Endothelial cell of umbilical vein (primary cell): ENCODE measurements around the gene SLC9B1. TPM values are rescaled to one million over a fixed set of nuclear protein-coding genes. Genes with fewer than 3 reads are reported as not detected.

Source experiments
- BruUV-seq: library from RNA; stranded (reverse); fragments of 400-500 nt; replicated peaks from 2 replicates; lab custom pipeline; 2021; lab: Mats Ljungman, UMichigan
- CTCF ChIA-PET: fragments of 300-600, 350-600 bp; sonication (Branson Sonifier 250); formaldehyde crosslinking; loops from one replicate; lab custom pipeline; 2021; ENCODE audit warnings: antibody characterized with exemption, inconsistent platforms; lab: Charles Lee
- POLR2A ChIA-PET: fragments of 300-600, 350-600 bp; sonication (Branson Sonifier 250); formaldehyde crosslinking; loops from one replicate; lab custom pipeline; 2021; ENCODE audit warnings: antibody characterized with exemption, inconsistent platforms; lab: Charles Lee
- DNase-seq: peaks from one replicate; pipeline ENCODE4 v3.0.0-alpha.2; 2011; ENCODE audit warnings: low read depth, low spot score
- FAIRE-seq: peaks from 2 replicates; lab custom pipeline; 2011; peaks lifted over from hg19 to GRCh38; lab: Jason Lieb, UNC
- H2AFZ ChIP-seq: 2 replicates; pipeline ENCODE4 v1.6.0; 2012; ENCODE audit warnings: low read depth, low read length, control low read depth, inconsistent platforms
- H3K27ac ChIP-seq: 2 replicates; pipeline ENCODE4 v1.5.1; 2011; ENCODE audit warnings: low read depth, mild to moderate bottlenecking, control low read depth, low read length, moderate library complexity; ENCODE audit not compliant: insufficient read depth
- H3K27me3 ChIP-seq, 2 experiments: 2 replicates each; pipeline versions ENCODE4 v1.6.0 to v1.6.1; 2011; ENCODE audit warnings: low read length in 2 of 2, mixed read lengths in 1 of 2; ENCODE audit not compliant: control insufficient read depth in 2 of 2, insufficient read depth in 2 of 2
- H3K36me3 ChIP-seq, 2 experiments: 2 replicates in 1 of 2; 3 replicates in 1 of 2; pipeline ENCODE4 v1.5.1; 2011; ENCODE audit warnings: low read length in 2 of 2, mild to moderate bottlenecking in 1 of 2, moderate library complexity in 1 of 2; ENCODE audit not compliant: control insufficient read depth in 2 of 2, insufficient read depth in 2 of 2; ENCODE audit errors: extremely low read depth in 1 of 2
- H3K4me1 ChIP-seq: 3 replicates; pipeline ENCODE4 v1.5.1; 2011; ENCODE audit warnings: mild to moderate bottlenecking, low read length; ENCODE audit not compliant: control insufficient read depth, insufficient read depth; ENCODE audit errors: extremely low read depth
- H3K4me2 ChIP-seq: 2 replicates; pipeline ENCODE4 v1.6.1; 2011; ENCODE audit warnings: low read length, control low read depth, mixed read lengths; ENCODE audit not compliant: insufficient read depth
- H3K4me3 ChIP-seq, 3 experiments: fragments of 200-600 bp in 1 of 3; sonication (generic), shearing (Covaris generic) in 1 of 3; replicated peaks in 1 of 3; 2 replicates each; pipeline ENCODE4 v1.5.1; 2011 to 2016; ENCODE audit warnings: control low read depth in 3 of 3, low read length in 3 of 3, mild to moderate bottlenecking in 2 of 3, inconsistent platforms in 1 of 3, low read depth in 1 of 3, moderate library complexity in 1 of 3; ENCODE audit not compliant: insufficient read depth in 1 of 3
- H3K79me2 ChIP-seq: 2 replicates; pipeline ENCODE4 v1.6.0; 2012; ENCODE audit warnings: low read length, inconsistent platforms; ENCODE audit not compliant: control insufficient read depth, insufficient read depth
- H3K9ac ChIP-seq: replicated peaks from 2 replicates; pipeline ENCODE3; 2011; ENCODE audit warnings: low read length, control low read depth; ENCODE audit not compliant: insufficient read depth; ENCODE audit errors: extremely low read depth
- H3K9me1 ChIP-seq: replicated peaks from 3 replicates; pipeline ENCODE4 v1.6.0; 2011; ENCODE audit warnings: mild to moderate bottlenecking, low read length; ENCODE audit not compliant: control insufficient read depth, insufficient read depth; ENCODE audit errors: extremely low read depth
- H3K9me3 ChIP-seq: replicated peaks from 2 replicates; pipeline ENCODE4 v1.5.1; 2012; ENCODE audit warnings: low read length, inconsistent platforms; ENCODE audit not compliant: control insufficient read depth, insufficient read depth
- H4K20me1 ChIP-seq: replicated peaks from 2 replicates; pipeline ENCODE3; 2011; ENCODE audit warnings: mild to moderate bottlenecking, low read length; ENCODE audit not compliant: control insufficient read depth, insufficient read depth; ENCODE audit errors: extremely low read depth
- EZH2 ChIP-seq: IDR thresholded peaks from 2 replicates; pipeline ENCODE4 v1.6.1; 2012; ENCODE audit warnings: borderline replicate concordance, low read depth, mild to moderate bottlenecking, moderate library complexity, low read length, inconsistent platforms; ENCODE audit not compliant: severe bottlenecking
- FOS ChIP-seq: IDR thresholded peaks from 2 replicates; pipeline ENCODE4 v1.6.1; 2011; ENCODE audit warnings: mild to moderate bottlenecking, low read length, moderate library complexity, borderline replicate concordance; ENCODE audit not compliant: insufficient read depth
- GATA2 ChIP-seq: IDR thresholded peaks from 2 replicates; pipeline ENCODE4 v1.7.0; 2011; ENCODE audit warnings: low read depth, mild to moderate bottlenecking, moderate library complexity, mixed read lengths, low read length; ENCODE audit not compliant: insufficient read length, insufficient read depth
- JUN ChIP-seq: IDR thresholded peaks from 2 replicates; pipeline ENCODE4 v1.6.1; 2011; ENCODE audit warnings: borderline replicate concordance, low read depth; ENCODE audit not compliant: insufficient read length, insufficient read depth
- MYC ChIP-seq: IDR thresholded peaks from one replicate; pipeline ENCODE4 v1.6.1; 2011; ENCODE audit warnings: mild to moderate bottlenecking, low read depth, low read length
- POLR2A ChIP-seq: IDR thresholded peaks from 2 replicates; pipeline ENCODE4 v1.6.1; 2012; ENCODE audit warnings: low read depth, mild to moderate bottlenecking, control low read depth, low read length
- POLR2AphosphoS5 ChIP-seq: IDR thresholded peaks from 2 replicates; pipeline ENCODE4 v1.6.1; 2012; ENCODE audit warnings: low read depth, mild to moderate bottlenecking, control low read depth, low read length, moderate library complexity; ENCODE audit not compliant: insufficient read depth
- dilution Hi-C: fragments of 300-500 bp; cut with MboI; formaldehyde crosslinking; loops from one replicate; pipeline ENCODE4 v1.15.0; 2019; ENCODE audit warnings: low sequenced_read_pairs; ENCODE audit not compliant: extremely low pct_ligation_motif_present
- intact Hi-C: fragments of 100-400 bp; cut with micrococcal nuclease; formaldehyde crosslinking; loops from one replicate; pipeline ENCODE4 v1.10.0; 2022
- polyA plus RNA-seq, 4 experiments: library from polyadenylated mRNA; depleted of rRNA in 3 of 4; stranded (reverse) in 3 of 4; unstranded in 1 of 4; fragments of >200 nt; gene quantifications; 2 replicates each; pipeline versions ENCODE4 v1.2.1 to v1.2.3, GENCODE V29; 2011 to 2012; ENCODE audit warnings: missing spikeins in 1 of 4
- total RNA-seq: library from RNA; stranded (reverse); gene quantifications from 2 replicates; pipeline ENCODE4 v1.2.3, GENCODE V29; 2021
- TF ChIP-seq, protein P1 (sequence below): IDR thresholded peaks from 2 replicates; pipeline ENCODE4 v1.6.1; 2011; ENCODE audit not compliant: insufficient read depth, insufficient read length
- TF ChIP-seq, protein P2 (sequence below), 2 donors: IDR thresholded peaks; 1 replicate in 1 of 2; 2 replicates in 1 of 2; pipeline ENCODE4 v1.5.1; 2011; ENCODE audit warnings: low read length in 2 of 2, mild to moderate bottlenecking in 2 of 2, moderate library complexity in 2 of 2, control low read depth in 1 of 2, inconsistent platforms in 1 of 2, low read depth in 1 of 2; ENCODE audit not compliant: insufficient read depth in 1 of 2; ENCODE audit errors: extremely low read depth in 1 of 2

Gene SLC9B1
- total and polyA plus RNA-seq, 2 donors (not counting 3 experiments of a cell fraction or from before 2014, with no cell fraction given) = 0.19 to 0.49 TPM

DNA sequence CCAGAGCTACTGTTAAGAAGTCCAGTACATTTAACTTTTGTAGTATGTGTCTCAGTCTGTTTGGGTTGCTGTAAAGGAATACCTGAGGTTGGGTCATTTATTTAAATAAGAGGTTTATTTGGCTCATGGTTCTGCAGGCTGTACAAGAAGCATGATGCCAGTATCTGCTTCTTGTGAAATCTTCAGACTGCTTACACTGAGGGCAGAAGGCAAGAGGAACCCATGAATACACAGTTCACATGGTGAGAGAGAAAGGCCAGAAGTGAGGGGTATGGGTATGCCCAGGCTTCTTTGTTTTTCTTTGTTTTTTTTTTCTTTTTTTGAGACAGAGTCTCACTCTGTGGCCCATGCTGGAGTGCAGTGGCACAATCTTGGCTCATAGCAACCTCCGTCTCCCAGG, 156.8 kb downstream of the SLC9B1 start:
- dilution Hi-C loops (no loop called here), intact Hi-C loops (no loop called here)
- Histone ChIP-seq H4K20me1 (no peaks in the 10 kb centered on the region), H3K4me2 (no peak overlapping the region), H3K9me3 (no peaks in the 10 kb centered on the region), H3K4me3 (no peak overlapping the region), H3K27me3 (no peaks in the 10 kb centered on the region), H3K9ac (no peak overlapping the region), H2AFZ (no peak overlapping the region), H3K36me3 (no peaks in the 10 kb centered on the region), H3K79me2 (no peaks in the 10 kb centered on the region), H3K27ac (no peak overlapping the region), H3K4me1 (peaks cover 3% of the 10 kb centered on the region), H3K9me1 (no peaks in the 10 kb centered on the region)
- CTCF ChIA-PET = no interaction called here
- TF ChIP-seq POLR2A (no peak), FOS (no peak), GATA2 (no peak), POLR2AphosphoS5 (no peak), MYC (no peak), JUN (no peak), EZH2 (no peak)
- TF ChIP-seq, protein P1, sequence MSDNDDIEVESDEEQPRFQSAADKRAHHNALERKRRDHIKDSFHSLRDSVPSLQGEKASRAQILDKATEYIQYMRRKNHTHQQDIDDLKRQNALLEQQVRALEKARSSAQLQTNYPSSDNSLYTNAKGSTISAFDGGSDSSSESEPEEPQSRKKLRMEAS = no peak
- TF ChIP-seq, protein P2, sequence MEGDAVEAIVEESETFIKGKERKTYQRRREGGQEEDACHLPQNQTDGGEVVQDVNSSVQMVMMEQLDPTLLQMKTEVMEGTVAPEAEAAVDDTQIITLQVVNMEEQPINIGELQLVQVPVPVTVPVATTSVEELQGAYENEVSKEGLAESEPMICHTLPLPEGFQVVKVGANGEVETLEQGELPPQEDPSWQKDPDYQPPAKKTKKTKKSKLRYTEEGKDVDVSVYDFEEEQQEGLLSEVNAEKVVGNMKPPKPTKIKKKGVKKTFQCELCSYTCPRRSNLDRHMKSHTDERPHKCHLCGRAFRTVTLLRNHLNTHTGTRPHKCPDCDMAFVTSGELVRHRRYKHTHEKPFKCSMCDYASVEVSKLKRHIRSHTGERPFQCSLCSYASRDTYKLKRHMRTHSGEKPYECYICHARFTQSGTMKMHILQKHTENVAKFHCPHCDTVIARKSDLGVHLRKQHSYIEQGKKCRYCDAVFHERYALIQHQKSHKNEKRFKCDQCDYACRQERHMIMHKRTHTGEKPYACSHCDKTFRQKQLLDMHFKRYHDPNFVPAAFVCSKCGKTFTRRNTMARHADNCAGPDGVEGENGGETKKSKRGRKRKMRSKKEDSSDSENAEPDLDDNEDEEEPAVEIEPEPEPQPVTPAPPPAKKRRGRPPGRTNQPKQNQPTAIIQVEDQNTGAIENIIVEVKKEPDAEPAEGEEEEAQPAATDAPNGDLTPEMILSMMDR (IDR thresholded peaks at IDR 0.05; ENCODE audit: extremely low read depth in 1 of 2, insufficient read depth in 1 of 2, low read depth in 1 of 2, low read length in 2 of 2) = no peak
- DNase-seq = no peak
- BruUV-seq = no TSS peak
- no peak for FAIRE-seq
- POLR2A ChIA-PET = no interaction called here
